HCT116 (cell line): ENCODE results near the gene SLC5A2.

Experiments
- CEBPB ChIP-seq: IDR thresholded peaks from 2 replicates; pipeline ENCODE4 v1.6.1; 2012; ENCODE audit warnings: low read depth
- EGR1 ChIP-seq: IDR thresholded peaks from 2 replicates; pipeline ENCODE4 v1.6.1; 2012; ENCODE audit warnings: low read depth
- EZH2 ChIP-seq: fragments of 200-600 bp; sonication (generic); IDR thresholded peaks from 2 replicates; pipeline ENCODE4 v1.6.1; 2017; ENCODE audit warnings: antibody characterized with exemption, mixed run types
- FOSL1 ChIP-seq: IDR thresholded peaks from 2 replicates; pipeline ENCODE4 v1.6.1; 2012; ENCODE audit warnings: low read depth
- POLR2A ChIP-seq: IDR thresholded peaks from 2 replicates; pipeline ENCODE4 v1.7.0; 2011; ENCODE audit warnings: borderline replicate concordance; ENCODE audit not compliant: insufficient read depth, insufficient read length; ENCODE audit errors: extremely low read depth
- POLR2AphosphoS5 ChIP-seq: IDR thresholded peaks from 2 replicates; pipeline ENCODE4 v1.6.1; 2011; ENCODE audit warnings: mild to moderate bottlenecking, low read depth, low read length, moderate library complexity
- RAD21 ChIP-seq: IDR thresholded peaks from 2 replicates; pipeline ENCODE4 v1.6.1; 2012; ENCODE audit warnings: low read depth, mild to moderate bottlenecking
- SIN3A ChIP-seq: IDR thresholded peaks from 2 replicates; pipeline ENCODE4 v1.6.1; 2012; ENCODE audit warnings: low read depth
- SRF ChIP-seq: IDR thresholded peaks from 2 replicates; pipeline ENCODE4 v1.6.1; 2012; ENCODE audit warnings: low read depth
- TCF7L2 ChIP-seq: IDR thresholded peaks from 2 replicates; pipeline ENCODE4 v1.7.0; 2011; ENCODE audit warnings: borderline replicate concordance, inconsistent platforms; ENCODE audit not compliant: insufficient read depth, insufficient read length; ENCODE audit errors: extremely low read depth
- YY1 ChIP-seq: IDR thresholded peaks from 2 replicates; pipeline ENCODE4 v1.6.1; 2011; ENCODE audit warnings: low read length, low read depth, moderate library complexity, mild to moderate bottlenecking; ENCODE audit not compliant: insufficient replicate concordance; ENCODE audit errors: extremely low read depth
- ZNF274 ChIP-seq: fragments of 200-500 bp; sonication (Bioruptor generic); IDR thresholded peaks from 2 replicates; pipeline ENCODE4 v1.6.1; 2014; ENCODE audit warnings: mild to moderate bottlenecking, low read depth, low read length, inconsistent platforms
- TF ChIP-seq, protein P1 (sequence below), 3 experiments: fragments of 200-600 bp in 1 of 3; sonication (generic) in 1 of 3; IDR thresholded peaks in 2 of 3; conservative IDR thresholded peaks in 1 of 3; 2 replicates each; pipeline ENCODE4 v1.5.1; 2012 to 2017; ENCODE audit warnings: low read depth in 2 of 3, low read length in 2 of 3, antibody characterized with exemption in 1 of 3, borderline replicate concordance in 1 of 3, control low read depth in 1 of 3, mild to moderate bottlenecking in 1 of 3, mixed read lengths in 1 of 3, mixed run types in 1 of 3, moderate library complexity in 1 of 3; ENCODE audit not compliant: insufficient read depth in 1 of 3
- TF ChIP-seq, protein P2 (sequence below): IDR thresholded peaks from 2 replicates; pipeline ENCODE4 v1.6.1; 2012

DNA sequence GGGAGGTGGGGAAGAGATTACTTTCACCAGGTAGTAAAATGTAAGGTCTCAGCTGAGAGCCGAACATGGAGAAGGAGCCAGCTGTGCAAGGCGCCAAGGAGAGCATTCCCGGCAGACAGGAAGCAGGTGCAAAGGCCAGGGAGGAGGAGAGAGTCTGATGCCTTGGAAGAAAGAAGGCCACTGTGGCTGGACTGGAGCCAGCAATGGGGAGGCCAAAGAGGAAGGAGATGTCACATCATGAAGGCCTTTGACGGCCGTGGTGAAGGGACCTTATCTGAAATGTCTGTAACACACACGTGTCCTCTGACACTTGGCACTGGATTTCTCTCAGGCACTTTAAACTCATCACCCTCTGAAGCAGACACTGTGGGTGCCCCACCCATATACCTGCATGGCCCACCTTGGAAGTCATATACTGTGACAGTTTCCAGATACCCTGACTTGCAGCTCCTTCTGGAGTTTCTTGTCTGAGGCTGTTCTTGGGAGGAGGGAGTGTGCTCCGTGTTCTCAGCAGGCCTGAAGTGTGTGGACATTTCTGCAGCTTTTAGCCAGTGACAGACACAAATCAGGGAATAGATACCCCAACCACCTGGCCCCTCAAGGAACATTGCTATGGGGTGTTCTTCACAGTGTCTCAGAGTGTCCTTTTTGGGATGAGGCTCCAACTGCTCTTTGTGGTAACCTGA, 1.9 kb upstream of the SLC5A2 start:
- TF ChIP-seq EGR1 (no peak), EZH2 (no peak), RAD21 (no peak), POLR2AphosphoS5 (no peak), CEBPB (no peak), ZNF274 (no peak), SRF (no peak), YY1 (no peak), POLR2A (no peak), FOSL1 (no peak), SIN3A (no peak), TCF7L2 (no peak)
- TF ChIP-seq, protein P1, sequence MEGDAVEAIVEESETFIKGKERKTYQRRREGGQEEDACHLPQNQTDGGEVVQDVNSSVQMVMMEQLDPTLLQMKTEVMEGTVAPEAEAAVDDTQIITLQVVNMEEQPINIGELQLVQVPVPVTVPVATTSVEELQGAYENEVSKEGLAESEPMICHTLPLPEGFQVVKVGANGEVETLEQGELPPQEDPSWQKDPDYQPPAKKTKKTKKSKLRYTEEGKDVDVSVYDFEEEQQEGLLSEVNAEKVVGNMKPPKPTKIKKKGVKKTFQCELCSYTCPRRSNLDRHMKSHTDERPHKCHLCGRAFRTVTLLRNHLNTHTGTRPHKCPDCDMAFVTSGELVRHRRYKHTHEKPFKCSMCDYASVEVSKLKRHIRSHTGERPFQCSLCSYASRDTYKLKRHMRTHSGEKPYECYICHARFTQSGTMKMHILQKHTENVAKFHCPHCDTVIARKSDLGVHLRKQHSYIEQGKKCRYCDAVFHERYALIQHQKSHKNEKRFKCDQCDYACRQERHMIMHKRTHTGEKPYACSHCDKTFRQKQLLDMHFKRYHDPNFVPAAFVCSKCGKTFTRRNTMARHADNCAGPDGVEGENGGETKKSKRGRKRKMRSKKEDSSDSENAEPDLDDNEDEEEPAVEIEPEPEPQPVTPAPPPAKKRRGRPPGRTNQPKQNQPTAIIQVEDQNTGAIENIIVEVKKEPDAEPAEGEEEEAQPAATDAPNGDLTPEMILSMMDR (IDR thresholded peaks at IDR 0.05 in 2 of 3, conservative IDR thresholded peaks at IDR 0.05 in 1 of 3; ENCODE audit: borderline replicate concordance in 1 of 3, insufficient read depth in 1 of 3, low read depth in 2 of 3, low read length in 2 of 3) = no peak
- TF ChIP-seq, protein P2, sequence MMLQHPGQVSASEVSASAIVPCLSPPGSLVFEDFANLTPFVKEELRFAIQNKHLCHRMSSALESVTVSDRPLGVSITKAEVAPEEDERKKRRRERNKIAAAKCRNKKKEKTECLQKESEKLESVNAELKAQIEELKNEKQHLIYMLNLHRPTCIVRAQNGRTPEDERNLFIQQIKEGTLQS = no peak
